HG03097 (cell line): Measurements from ENCODE around the gene PARVB.

Source experiments
- ATAC-seq: cut with Tn5 transposase; IDR thresholded peaks from one replicate; pipeline ENCODE4 v1.9.1; 2021; ENCODE audit not compliant: unreplicated experiment, low FRiP score

Gene PARVB

DNA sequence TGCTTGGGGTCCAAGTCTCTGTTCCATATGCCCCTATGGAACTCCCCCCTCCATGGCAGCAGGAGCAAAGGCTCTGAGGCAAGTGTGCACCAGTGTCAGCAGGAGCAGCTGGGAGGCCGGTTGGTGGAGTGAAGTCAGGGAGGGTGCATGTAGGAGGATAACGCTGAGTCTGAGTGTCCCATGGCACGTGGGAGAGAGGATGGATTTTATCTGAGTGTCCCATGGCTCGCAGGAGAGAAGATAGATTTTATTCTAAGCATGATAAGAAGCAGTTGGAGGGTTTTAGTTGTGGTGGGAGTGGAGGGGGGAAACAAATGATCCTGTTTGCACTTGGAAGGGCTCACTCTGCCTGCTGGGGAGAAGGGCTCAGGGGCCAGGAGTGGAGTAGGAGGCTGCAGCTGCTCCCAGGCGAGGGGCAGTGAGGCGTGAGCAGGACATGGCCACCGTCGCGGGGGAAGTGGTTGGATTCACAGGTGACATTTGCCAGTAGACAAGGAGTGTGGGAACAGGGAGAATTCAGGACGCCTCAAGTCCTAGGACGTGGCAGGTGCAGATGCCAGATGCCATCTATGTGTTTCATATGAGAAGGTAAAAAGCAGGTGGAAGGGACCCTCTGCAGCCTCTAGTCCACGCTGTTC lies 123.0 kb downstream of the PARVB start:
- no peak for ATAC-seq

DNA sequence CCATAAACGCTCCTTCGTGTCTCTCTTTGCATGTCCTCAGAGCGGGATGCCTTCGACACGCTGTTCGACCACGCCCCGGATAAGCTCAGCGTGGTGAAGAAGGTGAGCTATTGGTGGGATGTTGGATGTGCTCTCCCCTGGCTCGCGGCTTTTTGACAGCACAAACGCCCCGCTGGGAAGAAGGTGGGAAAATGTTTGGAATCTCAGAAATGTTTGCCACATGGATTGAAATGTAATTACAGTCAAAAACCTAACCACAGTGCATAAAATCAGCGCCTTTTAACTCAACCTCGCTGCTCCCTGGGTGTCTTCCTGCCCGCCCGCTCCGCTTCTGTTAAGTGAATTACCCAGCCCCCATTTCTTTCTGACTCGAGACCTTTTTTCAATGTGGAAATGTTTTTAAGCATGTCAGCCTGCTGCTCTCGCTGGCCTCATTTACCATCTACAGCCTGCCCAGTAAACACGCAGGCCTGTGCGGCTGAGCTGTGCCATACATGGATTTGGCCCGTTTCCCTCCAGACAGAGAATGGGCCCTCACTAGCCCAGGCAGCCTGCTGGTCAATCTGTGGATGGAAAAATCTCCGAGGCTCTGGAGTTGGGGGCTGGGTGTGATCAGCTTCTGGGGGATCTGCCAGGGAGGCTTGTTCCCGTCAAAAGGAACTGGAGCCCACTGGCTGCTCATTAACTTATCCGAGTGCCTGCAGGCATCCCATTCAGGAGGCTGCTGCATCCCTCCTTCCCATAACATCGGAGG lies 123.9 kb downstream of the PARVB start:
- ATAC-seq = no peak

DNA sequence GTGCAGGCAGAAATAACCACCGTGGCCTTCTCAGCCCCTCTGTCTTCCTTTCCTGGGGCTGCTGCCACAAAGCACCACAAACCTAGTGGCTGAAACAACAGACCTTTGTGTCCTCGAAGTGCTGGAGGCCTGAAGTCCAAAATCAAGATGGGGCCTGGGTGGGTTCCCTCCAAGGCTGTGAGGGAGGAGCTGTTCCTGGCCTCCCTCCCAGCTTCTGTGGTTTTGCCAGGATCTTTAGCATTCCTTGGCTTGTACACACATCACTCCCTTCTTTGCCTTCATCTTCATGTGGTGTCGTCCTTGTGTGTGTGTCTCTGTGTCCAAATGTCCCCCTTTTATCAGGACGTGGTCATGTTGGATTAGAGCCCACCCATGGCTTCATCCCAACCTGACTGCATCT lies 127.6 kb downstream of the PARVB start:
- ATAC-seq = no peak

DNA sequence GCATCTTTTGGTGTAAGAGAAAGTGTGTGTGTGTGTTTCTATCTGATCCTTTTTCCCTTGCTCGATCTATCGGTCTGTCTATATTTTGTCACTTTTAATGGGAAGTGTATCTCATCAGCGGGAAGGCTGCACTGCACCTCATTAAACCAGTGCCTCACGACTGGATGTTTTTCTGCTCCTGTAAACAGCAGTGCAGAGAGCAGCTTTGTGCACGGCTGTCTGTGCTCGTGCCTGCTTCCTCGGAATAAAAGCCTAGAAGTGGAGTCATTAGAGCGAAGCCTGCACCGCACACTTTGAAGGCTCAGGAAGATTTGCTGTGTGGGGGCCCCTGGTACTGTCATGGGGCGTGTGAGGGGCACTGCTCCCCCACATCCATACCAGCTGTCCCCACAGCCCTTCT lies 129.6 kb downstream of the PARVB start:
- ATAC-seq = no peak

DNA sequence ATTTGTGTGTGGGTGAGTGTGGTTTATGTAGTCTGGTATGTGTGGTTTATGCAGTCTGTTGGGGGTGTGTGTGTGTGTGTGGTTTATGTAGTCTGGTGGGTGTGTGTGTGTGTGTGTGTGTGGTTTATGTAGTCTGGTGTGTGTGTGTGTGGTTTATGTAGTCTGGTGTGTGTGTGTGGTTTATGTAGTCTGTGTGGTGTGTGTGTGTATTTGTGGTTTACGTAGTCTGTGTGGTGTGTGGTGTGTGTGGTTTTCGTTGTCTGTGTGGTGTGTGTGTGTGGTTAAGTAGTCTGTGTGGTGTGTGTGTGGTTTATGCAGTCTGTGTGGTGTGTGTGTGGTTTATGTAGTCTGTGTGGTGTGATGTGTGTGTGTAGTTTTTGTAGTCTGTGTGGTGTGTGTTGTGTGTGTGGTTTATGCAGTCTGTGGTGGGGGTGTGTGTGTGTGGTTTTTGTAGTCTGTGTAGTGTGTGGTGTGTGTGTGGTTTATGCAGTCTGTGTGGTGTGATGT lies 130.4 kb downstream of the PARVB start:
- no peak for ATAC-seq

DNA sequence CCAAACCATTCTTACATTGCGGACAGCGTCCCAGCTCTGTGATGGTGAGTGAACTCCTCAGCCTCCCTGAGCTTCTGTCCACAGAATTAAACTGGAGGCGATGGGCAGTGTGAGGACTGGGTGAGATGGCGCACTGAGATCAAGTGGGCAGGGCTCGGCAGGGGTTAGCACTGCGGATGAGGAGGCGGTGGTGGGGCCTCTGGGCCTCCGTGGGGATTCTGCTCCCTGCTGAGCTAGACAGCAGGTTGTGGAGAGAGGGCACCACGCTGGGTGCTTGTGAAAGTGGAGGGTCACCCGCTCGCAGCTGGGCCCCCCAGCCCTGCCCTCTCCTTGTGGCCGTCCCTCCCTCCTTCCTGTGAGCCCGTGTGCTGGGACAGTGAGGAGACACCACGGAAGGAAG lies 131.0 kb downstream of the PARVB start:
- no peak for ATAC-seq

DNA sequence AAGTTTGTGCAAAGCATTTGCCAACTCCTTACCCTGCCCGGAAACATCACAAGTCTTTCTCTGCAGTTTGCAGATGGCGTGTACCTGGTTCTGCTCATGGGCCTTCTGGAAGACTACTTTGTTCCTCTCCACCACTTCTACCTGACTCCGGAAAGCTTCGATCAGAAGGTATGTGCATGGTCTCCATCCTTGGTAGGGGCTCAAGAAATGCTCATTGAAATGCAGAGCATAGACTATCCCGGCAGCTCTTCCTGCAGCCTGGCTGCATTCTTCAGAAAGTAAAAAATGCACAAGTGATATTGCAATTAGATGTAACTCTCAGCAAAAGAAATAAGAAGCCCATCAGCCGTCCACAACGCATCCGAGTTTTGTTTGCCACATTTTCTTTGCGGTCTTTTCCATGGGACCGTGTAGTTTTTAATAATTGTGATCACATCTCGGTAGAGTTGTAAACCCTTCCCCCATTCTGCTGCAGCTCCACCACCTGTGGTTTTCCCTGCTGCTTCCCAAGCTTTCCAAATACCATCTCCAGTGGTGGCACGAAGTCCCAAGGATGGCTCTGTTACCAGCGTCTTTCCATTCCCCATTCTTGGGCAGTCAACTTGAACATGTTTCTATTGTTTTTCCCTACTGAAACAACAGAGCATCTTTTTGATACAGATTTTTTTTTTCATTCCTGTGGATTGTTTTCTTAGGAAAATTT lies 134.0 kb downstream of the PARVB start:
- ATAC-seq = no peak

DNA sequence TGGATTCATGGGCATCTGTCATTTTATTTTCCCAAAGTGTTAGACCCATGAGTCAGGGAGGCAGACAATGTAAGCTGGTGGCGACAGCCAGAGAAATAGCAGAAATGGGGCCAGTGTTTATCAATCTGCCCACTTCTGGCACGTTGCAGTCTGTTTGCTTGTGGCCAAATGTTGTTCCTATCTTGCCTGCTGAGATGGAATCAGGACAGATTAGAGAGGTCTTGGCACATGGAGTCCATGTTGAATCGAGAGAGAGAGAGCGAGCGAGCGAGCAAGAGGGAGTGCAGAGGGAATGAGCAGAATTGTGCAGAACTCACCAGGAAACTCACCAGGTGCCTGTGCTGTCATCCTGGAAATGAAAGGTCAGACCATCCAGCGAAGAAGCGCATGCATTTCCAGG lies 134.7 kb downstream of the PARVB start:
- no peak for ATAC-seq

DNA sequence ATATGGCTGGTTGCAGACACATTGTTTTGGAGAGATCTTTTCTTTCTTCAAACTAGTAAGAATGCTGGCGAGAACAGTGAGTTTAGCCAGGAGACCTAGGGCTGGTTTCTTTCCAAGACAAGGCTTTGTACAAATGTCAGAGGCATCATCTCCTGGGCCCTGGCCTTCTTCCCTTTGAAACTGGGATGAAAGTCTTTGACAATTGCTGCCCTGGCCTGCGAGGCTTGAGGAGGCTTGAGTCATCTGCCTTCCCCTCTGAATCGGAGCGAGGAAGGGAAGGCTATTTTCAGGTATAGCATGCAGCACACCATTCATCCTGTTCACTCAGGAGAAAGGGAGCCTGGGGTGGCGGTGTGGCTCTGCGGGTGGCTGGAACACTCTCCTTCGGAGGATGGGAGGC lies 135.1 kb downstream of the PARVB start:
- ATAC-seq = no peak

DNA sequence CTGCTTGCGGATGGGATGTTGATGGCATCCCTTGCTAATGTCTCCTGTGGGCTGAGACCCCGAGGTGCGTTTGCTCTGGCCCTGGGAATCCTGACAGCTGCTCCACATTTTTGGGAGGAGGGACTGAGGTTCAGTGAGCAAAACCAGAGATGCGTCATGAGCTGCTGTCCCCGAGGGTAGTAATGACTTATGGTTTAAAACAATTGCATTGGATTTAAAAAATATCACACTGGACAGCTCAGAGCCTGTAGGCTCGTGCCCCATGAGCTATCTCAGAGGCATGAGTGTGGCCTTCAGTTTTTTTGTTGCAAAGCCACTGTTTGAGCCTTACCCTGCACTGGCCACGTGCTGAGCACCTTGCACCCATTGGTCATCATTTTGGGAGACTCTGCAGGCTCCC lies 135.7 kb downstream of the PARVB start:
- no peak for ATAC-seq

DNA sequence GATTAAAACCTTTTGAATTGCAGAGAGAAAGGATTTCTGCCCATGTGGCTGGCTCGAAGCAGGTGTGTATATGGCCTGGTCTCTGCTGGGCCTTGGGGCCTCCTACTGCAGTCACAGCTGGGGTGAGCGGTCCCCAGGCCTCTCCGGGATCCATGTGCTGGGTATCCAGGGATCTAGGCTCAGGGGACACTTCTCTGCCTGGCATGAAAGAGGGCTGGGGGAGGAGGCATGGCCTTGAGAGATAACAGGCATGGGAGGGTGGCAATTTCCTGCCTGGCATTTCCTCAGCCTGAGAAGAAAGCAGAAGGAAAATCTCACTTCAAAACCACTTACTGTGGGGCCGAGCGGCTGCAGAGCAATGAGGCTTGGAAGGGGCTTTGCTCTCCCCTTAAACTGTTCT lies 136.3 kb downstream of the PARVB start:
- no peak for ATAC-seq

DNA sequence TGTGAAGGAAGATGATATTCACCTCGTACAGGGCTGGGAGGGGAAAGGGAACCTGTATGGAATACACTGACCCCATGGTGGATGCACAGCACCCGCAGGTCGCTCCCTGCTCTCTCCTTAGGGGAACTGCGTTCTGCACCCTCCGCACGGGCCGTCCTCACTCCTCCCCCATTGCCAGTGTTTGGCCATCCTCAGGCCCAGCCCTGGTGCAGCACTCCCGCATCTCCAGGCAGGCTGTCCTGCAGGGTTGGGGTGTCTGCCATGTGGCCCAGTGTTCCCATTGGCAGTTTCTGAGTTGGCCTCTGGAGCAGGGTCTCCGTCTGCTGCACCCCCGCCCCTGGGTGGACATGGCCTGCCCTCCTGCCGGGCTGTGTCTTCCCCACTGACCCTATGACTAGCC lies 137.6 kb downstream of the PARVB start:
- no peak for ATAC-seq

DNA sequence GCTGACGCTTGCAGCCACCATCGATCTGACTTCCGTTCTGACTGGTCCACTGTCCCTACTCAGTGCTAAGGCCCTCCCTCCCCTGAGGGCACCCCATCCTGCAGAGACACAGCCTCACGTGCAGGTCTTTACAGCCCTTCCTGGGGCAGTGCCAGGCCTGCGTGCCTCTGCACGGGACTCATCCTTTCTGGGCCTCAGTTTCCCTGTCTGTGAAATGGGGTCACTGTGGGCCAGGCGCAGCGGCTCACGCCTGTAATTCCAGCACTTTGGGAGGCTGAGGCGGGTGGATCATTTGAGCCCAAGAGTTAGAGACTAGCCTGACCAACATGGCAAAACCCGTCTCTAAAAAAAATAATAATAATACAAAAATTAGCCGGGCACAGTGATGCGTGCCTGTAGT lies 138.9 kb downstream of the PARVB start:
- no peak for ATAC-seq

DNA sequence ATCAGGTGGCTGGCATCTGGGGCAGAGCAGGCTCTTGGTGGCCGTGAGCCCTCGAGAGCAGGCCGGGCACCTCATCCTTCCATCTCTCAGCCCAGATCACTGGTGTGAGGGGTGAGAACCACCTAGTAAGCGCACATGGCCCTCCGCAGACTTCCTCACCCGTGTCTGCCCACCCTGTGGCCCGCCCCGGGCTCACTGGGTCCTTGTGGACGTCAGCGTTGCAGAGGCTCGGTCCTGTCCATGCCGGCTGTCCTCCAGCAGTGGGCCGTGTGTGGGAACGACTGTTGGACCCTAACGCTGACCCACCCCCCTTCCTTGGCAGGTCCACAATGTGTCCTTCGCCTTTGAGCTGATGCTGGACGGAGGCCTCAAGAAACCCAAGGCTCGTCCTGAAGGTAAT lies 139.4 kb downstream of the PARVB start:
- no peak for ATAC-seq

DNA sequence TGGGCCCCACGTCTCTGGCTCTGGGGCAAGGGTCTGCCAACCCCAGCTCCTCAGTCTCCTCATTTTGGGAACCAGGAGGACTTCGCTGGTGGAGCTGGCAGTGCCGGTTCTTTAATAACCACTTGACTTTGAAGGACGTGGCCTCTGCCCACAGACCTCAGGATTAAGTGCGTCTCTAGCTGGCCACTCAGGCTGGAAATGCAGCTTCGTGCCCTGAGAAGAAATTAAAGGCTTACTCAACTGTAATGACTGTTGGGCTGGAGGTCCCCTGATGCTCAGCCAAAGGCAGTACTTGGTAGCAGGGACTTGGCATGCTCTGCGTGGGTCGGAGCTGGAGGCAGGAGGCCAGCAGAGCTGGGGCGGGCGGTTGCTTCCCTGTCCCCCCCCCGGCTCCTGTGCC lies 139.9 kb downstream of the PARVB start:
- no peak for ATAC-seq

DNA sequence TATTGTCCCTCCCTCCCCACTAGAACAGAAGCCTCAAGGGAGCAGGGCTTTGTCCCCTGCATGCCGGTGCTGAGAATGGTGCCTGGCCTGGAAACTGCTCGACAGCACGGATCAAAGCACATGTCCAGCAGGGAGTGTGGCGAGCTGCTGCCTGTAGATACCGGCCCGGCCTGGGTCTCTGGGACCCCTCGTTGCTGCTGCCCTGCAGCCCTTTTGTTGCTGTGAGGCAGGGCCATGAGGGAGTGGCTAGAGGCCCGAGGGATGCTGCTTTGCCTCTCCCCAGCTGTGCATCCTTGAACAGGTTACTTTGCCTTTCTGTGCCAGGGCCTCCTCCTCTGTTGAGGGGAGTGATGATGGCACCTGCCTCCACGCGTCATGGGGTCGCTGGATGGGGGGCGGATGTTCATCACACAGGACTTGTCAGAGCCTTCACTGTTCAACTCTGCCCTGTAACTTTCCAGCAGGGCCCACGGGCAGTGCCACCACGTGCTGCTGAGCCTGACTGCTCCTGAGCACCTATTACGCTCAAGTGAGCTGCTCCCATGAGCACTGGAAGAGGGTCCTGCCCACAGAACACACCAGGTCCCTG lies 141.3 kb downstream of the PARVB start:
- no peak for ATAC-seq

DNA sequence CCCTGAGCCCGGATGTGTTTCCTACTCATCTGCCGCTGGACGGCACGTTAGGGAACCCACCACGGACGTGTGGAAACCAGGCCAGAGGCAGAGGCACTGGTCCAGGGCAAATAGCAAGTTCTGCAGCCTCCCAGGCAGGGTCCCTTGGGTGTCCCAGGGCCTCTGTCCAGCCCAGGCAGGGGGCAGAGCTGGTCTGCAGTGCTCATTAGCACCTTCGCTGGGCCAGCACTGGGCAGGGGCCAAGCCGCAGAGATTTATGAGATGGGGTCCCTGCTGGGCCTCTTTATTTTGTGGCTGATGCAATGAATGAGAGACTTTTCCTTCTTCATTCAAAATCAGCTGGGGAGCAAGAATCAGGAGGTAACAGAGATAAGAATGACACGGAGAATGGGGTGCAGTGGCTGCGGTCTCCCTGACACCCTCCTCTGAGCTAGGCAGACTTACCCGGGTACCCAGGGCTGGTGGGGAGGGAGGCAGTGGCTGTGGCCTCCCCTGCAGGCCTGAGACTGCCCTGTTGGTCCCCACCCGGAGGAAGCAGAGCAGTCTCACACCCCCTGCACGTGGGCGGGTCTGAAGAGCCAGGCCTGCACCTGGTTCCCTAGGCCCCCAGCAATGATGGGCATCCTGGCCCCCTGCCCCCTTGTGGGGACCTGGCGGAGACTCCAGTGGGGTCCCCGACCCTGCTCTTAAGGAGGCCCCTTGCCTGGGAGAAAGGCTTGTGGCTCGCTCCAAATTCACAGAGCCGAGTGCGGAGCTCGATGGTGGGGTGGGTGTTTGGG lies 142.6 kb downstream of the PARVB start:
- ATAC-seq = no peak

DNA sequence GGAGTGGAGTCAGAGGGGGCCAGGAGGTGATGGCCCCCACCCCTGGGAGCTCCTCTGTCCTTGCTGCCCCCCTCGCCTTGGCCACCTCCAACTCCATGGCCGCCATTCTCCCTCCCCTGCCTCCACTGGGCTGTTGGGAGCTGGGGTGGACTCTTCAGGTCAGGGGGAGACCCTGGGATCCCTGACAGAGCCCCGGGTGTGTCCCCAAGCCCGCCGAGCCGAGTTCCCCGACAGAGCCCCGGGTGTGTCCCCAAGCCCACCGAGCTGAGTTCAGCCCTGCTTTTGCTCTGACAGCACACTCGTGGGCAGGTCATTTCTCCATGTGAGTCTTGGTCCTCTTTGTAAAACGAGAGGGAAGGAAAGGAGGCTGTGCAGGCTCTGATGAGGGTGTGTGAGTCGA lies 143.4 kb downstream of the PARVB start:
- no peak for ATAC-seq

DNA sequence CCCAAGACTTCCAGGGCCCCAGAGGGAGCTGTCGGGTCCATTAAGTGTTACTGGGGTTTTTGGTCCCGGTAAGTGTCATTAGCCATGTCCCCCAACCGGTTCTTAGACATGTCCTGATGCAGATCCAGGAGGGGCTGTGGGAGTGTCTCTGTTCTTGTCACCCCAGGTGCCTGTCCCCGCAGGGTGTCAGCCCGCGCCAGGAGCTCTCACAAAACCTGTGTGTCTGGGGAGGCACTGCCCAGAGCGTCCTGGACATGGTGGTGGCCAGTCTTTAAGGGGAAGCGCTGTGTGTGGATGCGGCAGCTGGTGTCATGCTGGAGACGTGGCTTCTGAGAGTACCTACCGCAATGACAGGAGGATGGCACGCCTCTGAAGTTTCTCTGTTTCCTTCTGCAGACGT lies 144.1 kb downstream of the PARVB start:
- no peak for ATAC-seq

DNA sequence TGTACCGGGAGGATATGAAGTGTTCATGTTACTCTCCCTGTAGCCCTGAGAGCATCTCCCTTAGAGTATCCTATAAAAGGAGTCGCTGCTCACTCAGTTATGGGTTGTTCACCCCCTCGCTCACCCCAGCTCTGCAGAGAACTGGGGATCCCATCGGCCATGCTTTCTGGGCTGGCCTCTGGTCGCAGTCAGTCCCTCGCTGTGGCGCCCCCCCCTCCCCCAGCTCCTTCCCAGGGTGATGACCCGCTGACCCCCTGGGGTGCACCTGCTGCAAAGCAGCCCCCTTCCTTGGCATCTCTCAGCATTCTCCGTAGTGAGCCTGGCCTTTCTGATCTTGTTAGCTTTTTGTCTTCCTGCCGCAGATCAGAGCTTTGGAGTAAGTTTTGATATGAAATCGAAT lies 146.4 kb downstream of the PARVB start:
- no peak for ATAC-seq

DNA sequence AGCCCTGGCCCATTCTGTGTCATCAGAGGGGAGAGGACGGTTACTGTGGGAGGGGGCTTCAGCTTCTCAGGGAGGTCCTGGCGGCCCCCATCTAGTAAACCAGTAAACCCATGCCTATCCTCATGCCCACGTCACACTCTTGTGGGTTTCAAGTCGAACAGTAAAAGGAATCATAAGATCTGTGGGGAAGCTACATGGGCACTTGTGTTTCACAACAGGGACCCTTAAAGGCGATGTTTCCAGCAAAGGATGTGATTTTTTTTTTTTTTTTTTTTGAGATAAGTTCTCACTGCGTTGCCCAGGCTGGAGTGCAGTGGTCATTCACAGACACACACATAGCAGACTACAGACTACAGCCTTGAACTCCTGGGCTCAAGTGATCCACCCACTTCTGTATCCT lies 147.5 kb downstream of the PARVB start:
- no peak for ATAC-seq
